Uterus (tissue), 2 donors: ENCODE measurements around the gene RNF19B.

ENCODE experiments used
- POLR2A ChIP-seq, 2 donors: fragments of 450-650 bp; IDR thresholded peaks; one replicate each; pipeline ENCODE4 v1.6.1; 2016; ENCODE audit warnings: antibody characterized with exemption in 2 of 2, mild to moderate bottlenecking in 1 of 2, moderate library complexity in 1 of 2
- TF ChIP-seq, protein P1 (sequence below), 4 experiments: fragments of 200-600 bp in 2 of 4; fragments of 450-650 bp in 2 of 4; sonication (generic) in 2 of 4; IDR thresholded peaks; one replicate each; pipeline ENCODE4 v1.5.1; 2016 to 2019; ENCODE audit warnings: antibody characterized with exemption in 4 of 4, mild to moderate bottlenecking in 2 of 4, moderate library complexity in 1 of 4

DNA sequence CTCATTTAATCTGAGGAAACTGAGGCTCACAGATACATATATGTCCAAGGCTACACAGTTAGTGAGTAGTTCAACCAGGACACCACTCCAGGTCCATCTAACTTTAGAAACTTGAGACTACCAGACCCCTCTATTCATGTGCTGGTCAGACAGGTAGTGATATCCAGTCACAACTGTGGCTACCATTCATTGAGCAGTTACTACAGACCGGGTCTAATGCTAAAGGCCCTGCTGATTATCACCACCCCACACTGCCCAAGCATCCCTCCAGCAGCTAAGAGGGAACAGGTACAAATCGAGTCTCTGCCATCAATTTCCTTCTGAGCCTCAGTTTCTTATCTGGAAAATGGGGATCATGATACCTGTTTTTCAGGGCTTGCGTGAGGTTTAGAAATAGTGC is 73.0 kb downstream of the RNF19B start:
- TF ChIP-seq POLR2A (IDR thresholded peaks at IDR 0.05): no peak
- TF ChIP-seq, protein P1, sequence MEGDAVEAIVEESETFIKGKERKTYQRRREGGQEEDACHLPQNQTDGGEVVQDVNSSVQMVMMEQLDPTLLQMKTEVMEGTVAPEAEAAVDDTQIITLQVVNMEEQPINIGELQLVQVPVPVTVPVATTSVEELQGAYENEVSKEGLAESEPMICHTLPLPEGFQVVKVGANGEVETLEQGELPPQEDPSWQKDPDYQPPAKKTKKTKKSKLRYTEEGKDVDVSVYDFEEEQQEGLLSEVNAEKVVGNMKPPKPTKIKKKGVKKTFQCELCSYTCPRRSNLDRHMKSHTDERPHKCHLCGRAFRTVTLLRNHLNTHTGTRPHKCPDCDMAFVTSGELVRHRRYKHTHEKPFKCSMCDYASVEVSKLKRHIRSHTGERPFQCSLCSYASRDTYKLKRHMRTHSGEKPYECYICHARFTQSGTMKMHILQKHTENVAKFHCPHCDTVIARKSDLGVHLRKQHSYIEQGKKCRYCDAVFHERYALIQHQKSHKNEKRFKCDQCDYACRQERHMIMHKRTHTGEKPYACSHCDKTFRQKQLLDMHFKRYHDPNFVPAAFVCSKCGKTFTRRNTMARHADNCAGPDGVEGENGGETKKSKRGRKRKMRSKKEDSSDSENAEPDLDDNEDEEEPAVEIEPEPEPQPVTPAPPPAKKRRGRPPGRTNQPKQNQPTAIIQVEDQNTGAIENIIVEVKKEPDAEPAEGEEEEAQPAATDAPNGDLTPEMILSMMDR (IDR thresholded peaks at IDR 0.05): no peak
